MM.1S (cell line): ENCODE results near the gene PIGC.
A peak's percentile ranks its signal among the peaks of the same experiment; 100 is the strongest.

Experiments used
- DNase-seq: peaks from one replicate; pipeline ENCODE4 v3.0.0-alpha.2; 2015
- H2AFZ ChIP-seq: fragments of 300-600 bp; sonication (generic); 2 replicates; pipeline ENCODE4 v1.6.0; 2016; ENCODE audit warnings: antibody characterized with exemption, low read length
- H3F3A ChIP-seq: fragments of 300-600 bp; sonication (generic); 2 replicates; pipeline ENCODE4 v1.6.1; 2016; ENCODE audit warnings: mild to moderate bottlenecking, antibody characterized with exemption, low read length, moderate library complexity, mixed read lengths; ENCODE audit not compliant: insufficient read depth
- H3K27ac ChIP-seq: fragments of 300-600 bp; sonication (generic); 2 replicates; pipeline ENCODE4 v1.5.1; 2016; ENCODE audit warnings: mild to moderate bottlenecking, low read length
- H3K27me3 ChIP-seq: fragments of 300-600 bp; sonication (generic); replicated peaks from 2 replicates; pipeline ENCODE4 v1.6.0; 2016; ENCODE audit warnings: low read length; ENCODE audit not compliant: insufficient read depth
- H3K36me3 ChIP-seq: fragments of 300-600 bp; sonication (generic); replicated peaks from 2 replicates; pipeline ENCODE4 v1.6.1; 2016; ENCODE audit warnings: mild to moderate bottlenecking, low read length, mixed read lengths; ENCODE audit not compliant: insufficient read depth
- H3K4me1 ChIP-seq: fragments of 300-600 bp; sonication (generic); 2 replicates; pipeline ENCODE4 v1.6.1; 2016; ENCODE audit warnings: low read length, mixed read lengths
- H3K4me2 ChIP-seq: fragments of 300-600 bp; sonication (generic); 2 replicates; pipeline ENCODE4 v1.6.0; 2016; ENCODE audit warnings: low read depth, low read length
- H3K4me3 ChIP-seq: fragments of 300-600 bp; sonication (generic); 2 replicates; pipeline ENCODE4 v1.5.1; 2016; ENCODE audit warnings: low read length, mixed read lengths
- H3K79me2 ChIP-seq: fragments of 300-600 bp; sonication (generic); 2 replicates; pipeline ENCODE4 v1.6.1; 2016; ENCODE audit warnings: mixed run types, low read length, mixed read lengths
- H3K9ac ChIP-seq: fragments of 300-600 bp; sonication (generic); 2 replicates; pipeline ENCODE4 v1.6.1; 2016; ENCODE audit warnings: low read length, mixed read lengths
- H3K9me2 ChIP-seq: fragments of 300-600 bp; sonication (generic); replicated peaks from 2 replicates; pipeline ENCODE4 v1.6.1; 2016; ENCODE audit warnings: mild to moderate bottlenecking, low read length, mixed read lengths; ENCODE audit not compliant: insufficient read depth
- H3K9me3 ChIP-seq: fragments of 300-600 bp; sonication (generic); replicated peaks from 2 replicates; pipeline ENCODE4 v1.6.1; 2016; ENCODE audit warnings: mild to moderate bottlenecking, low read length, mixed read lengths; ENCODE audit not compliant: insufficient read depth
- H4K20me1 ChIP-seq: fragments of 300-600 bp; sonication (generic); 2 replicates; pipeline ENCODE4 v1.6.1; 2016; ENCODE audit warnings: mild to moderate bottlenecking, low read length, moderate library complexity, mixed read lengths; ENCODE audit not compliant: insufficient read depth
- EZH2 ChIP-seq: fragments of 300-600 bp; sonication (generic); optimal IDR thresholded peaks from 2 replicates; pipeline ENCODE3; 2017; ENCODE audit warnings: low read depth, mild to moderate bottlenecking, antibody characterized with exemption, low read length, mixed read lengths
- EZH2phosphoT487 ChIP-seq: fragments of 300-600 bp; sonication (generic); IDR thresholded peaks from 2 replicates; pipeline ENCODE4 v1.6.1; 2018; ENCODE audit warnings: antibody characterized with exemption, low read length
- TF ChIP-seq, protein P1 (sequence below): fragments of 300-600 bp; sonication (generic); IDR thresholded peaks from 2 replicates; pipeline ENCODE4 v1.5.1; 2016; ENCODE audit warnings: antibody characterized with exemption, low read length, mixed read lengths

PIGC gene

DNA sequence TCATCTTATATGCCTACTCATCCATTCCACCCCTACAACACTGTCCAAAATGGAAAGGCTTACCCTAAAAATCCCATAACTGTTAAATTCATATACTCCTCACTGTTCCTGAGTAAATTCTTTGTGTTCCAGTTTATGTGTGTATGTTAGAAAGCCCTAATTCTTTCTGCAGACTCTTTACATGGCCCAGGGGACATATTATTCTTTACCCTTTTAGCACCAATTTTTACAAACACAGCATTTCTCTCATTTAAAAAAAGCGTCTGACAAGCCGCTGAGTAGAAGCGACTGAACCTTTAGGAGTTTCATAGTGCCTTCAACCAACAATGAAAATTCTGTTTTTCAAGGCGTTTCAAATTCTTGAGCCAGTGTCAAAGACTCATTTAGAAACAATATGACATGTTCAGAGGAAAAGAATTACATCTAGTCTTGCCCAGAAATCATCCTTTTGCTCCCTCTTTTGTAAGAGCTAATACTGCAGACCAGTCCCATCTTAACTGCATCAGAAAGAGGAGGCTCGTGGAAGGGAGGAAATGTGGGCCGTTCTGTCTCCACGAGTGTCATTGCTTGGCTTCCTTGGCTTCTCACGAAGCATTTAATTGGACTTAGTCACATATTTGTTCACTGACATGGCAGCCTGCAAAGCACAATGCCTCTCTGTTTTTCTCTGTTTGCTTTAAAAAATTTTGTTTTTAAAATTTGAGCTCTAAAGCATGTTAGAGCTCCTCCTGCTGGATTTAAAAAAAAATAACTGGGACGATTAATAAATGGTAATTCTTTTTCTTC lies 44.7 kb downstream of the PIGC start:
- Histone ChIP-seq H3K4me3 (no peak overlapping the region), H3K4me2 (no peak overlapping the region), H3K27ac (no peak overlapping the region), H3K79me2 (no peaks in the 10 kb centered on the region), H3K9me2 (no peaks in the 10 kb centered on the region), H3K36me3 (no peaks in the 10 kb centered on the region), H3K27me3 (peaks cover 49% of the 10 kb centered on the region), H2AFZ (no peak overlapping the region), H3K9ac (no peak overlapping the region), H3F3A (peaks cover 7% of the 10 kb centered on the region), H3K9me3 (no peaks in the 10 kb centered on the region), H3K4me1 (peaks cover 7% of the 10 kb centered on the region), H4K20me1 (0 out of 2 replicates have a peak, but pooled peaks cover 3% of the 10 kb centered on the region)
- TF ChIP-seq EZH2 = no peak
- TF ChIP-seq, protein P1, sequence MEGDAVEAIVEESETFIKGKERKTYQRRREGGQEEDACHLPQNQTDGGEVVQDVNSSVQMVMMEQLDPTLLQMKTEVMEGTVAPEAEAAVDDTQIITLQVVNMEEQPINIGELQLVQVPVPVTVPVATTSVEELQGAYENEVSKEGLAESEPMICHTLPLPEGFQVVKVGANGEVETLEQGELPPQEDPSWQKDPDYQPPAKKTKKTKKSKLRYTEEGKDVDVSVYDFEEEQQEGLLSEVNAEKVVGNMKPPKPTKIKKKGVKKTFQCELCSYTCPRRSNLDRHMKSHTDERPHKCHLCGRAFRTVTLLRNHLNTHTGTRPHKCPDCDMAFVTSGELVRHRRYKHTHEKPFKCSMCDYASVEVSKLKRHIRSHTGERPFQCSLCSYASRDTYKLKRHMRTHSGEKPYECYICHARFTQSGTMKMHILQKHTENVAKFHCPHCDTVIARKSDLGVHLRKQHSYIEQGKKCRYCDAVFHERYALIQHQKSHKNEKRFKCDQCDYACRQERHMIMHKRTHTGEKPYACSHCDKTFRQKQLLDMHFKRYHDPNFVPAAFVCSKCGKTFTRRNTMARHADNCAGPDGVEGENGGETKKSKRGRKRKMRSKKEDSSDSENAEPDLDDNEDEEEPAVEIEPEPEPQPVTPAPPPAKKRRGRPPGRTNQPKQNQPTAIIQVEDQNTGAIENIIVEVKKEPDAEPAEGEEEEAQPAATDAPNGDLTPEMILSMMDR = peak; percentile 69
- peak; percentile 45 for DNase-seq

DNA sequence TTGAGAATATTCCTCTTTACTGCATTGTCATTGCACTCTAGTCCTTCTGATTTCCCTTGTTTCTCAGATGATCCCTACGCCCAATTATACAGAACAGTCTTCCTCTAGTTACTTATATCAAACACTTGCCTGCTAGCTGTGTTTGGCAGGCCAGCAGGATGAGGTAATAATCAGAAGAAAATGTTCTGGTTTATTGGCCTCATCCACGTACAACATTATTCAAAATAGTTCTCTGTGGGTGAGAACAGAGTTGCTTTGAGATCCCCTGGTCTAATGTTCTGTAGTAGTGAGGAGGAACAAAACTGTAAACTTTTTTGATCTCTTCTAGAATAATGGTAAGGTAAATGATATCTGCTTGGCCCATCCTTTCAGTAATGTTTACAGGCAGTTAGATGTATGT lies 45.7 kb downstream of the PIGC start:
- H3K9me3 ChIP-seq = no peaks in the 10 kb centered on the region
- H3K36me3 ChIP-seq = no peaks in the 10 kb centered on the region
- H3K4me3 ChIP-seq = no peak overlapping the region
- H3K79me2 ChIP-seq = no peaks in the 10 kb centered on the region
- H3K27ac ChIP-seq = no peak overlapping the region
- no peak overlapping the region for H3K4me2 ChIP-seq
- peaks cover 54% of the 10 kb centered on the region for H3K27me3 ChIP-seq
- H2AFZ ChIP-seq = no peak overlapping the region
- DNase-seq = no peak
- H3K9me2 ChIP-seq = no peaks in the 10 kb centered on the region
- H3F3A ChIP-seq = peaks cover 7% of the 10 kb centered on the region
- peaks cover 12% of the 10 kb centered on the region for H3K4me1 ChIP-seq
- no peak overlapping the region for H3K9ac ChIP-seq
- no peak for TF ChIP-seq EZH2phosphoT487
- TF ChIP-seq, protein P1 = no peak
- no peak for TF ChIP-seq EZH2
- 0 out of 2 replicates have a peak, but pooled peaks cover 3% of the 10 kb centered on the region for H4K20me1 ChIP-seq

DNA sequence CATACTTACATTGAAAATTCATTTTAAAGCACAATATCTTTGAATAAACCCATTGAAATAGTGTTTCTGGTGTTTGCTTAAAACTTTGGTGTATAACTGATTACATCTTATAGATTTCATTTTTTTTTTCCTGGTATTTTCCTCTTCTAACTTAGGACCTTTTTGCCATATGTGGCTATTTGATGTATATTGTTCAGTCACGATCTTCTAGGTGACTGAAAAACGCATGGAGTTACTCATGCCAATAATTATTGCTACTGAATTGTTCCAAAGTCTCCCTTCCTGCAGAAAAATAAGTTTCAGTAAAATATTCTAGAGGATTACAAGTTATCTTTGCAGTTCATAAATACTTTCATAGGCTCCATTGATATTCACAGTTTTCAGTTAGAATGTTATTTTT lies 46.2 kb downstream of the PIGC start:
- H3K27ac ChIP-seq = no peak overlapping the region
- H3K4me1 ChIP-seq = peaks cover 12% of the 10 kb centered on the region
- no peaks in the 10 kb centered on the region for H3K9me2 ChIP-seq

More for the DNA sequence above, 46.2 kb downstream of the PIGC start:
- no peak for DNase-seq
- H3K27me3 ChIP-seq = peaks cover 60% of the 10 kb centered on the region
- 0 out of 2 replicates have a peak, but pooled peaks cover 3% of the 10 kb centered on the region for H4K20me1 ChIP-seq
- no peak overlapping the region for H2AFZ ChIP-seq
- TF ChIP-seq EZH2 (no peak), EZH2phosphoT487 (no peak)
- TF ChIP-seq, protein P1 = no peak
- H3K79me2 ChIP-seq = no peaks in the 10 kb centered on the region
- no peak overlapping the region for H3K4me2 ChIP-seq
- no peak overlapping the region for H3K9ac ChIP-seq
- H3K36me3 ChIP-seq = no peaks in the 10 kb centered on the region
- no peaks in the 10 kb centered on the region for H3K9me3 ChIP-seq
- H3K4me3 ChIP-seq = no peak overlapping the region
- H3F3A ChIP-seq = peaks cover 7% of the 10 kb centered on the region
